ENCODE measurements around the gene NR1H4.

NR1H4 gene

DNA sequence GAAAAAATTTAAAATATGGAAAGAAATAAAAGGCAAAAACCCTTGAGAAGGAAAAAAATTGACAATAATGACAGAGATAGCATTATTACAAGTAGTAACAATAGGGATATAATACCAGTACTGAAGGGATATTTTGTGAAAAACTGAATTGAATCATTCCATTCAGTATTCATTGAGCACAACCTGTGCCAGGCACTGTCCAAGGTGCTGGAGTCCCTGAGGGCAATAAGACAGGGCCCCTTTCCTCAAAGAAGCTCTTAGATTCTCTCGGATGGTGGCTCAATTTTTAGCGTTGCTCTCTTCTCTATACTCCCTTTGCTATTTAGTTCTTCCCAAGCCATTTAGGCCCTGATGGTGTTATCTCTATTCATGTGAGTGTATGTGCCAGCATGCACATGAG is 65.5 kb downstream of the NR1H4 start:
- no peak overlapping the region for H3K27ac ChIP-seq (ENCODE audit: poor library complexity, severe bottlenecking)
- H3K4me3 ChIP-seq (ENCODE audit: severe bottlenecking), result no peak overlapping the region
- TF ChIP-seq, protein P1, sequence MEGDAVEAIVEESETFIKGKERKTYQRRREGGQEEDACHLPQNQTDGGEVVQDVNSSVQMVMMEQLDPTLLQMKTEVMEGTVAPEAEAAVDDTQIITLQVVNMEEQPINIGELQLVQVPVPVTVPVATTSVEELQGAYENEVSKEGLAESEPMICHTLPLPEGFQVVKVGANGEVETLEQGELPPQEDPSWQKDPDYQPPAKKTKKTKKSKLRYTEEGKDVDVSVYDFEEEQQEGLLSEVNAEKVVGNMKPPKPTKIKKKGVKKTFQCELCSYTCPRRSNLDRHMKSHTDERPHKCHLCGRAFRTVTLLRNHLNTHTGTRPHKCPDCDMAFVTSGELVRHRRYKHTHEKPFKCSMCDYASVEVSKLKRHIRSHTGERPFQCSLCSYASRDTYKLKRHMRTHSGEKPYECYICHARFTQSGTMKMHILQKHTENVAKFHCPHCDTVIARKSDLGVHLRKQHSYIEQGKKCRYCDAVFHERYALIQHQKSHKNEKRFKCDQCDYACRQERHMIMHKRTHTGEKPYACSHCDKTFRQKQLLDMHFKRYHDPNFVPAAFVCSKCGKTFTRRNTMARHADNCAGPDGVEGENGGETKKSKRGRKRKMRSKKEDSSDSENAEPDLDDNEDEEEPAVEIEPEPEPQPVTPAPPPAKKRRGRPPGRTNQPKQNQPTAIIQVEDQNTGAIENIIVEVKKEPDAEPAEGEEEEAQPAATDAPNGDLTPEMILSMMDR (IDR thresholded peaks at IDR 0.05; ENCODE audit: poor library complexity, severe bottlenecking), result no peak
- DNase-seq (ENCODE audit: low spot score), result no peak
- H3K36me3 ChIP-seq (ENCODE audit: low read depth), result no peaks in the 10 kb centered on the region
- H3K27me3 ChIP-seq (ENCODE audit: insufficient read depth, poor library complexity, severe bottlenecking), result no peaks in the 10 kb centered on the region
- H3K4me1 ChIP-seq (ENCODE audit: insufficient read depth, poor library complexity, severe bottlenecking), result no peaks in the 10 kb centered on the region
- ATAC-seq (ENCODE audit: low read depth), result peak; percentile 56; the same call in 2 of the 3 replicates
- H3K9me3 ChIP-seq (ENCODE audit: severe bottlenecking), result no peaks in the 10 kb centered on the region

DNA sequence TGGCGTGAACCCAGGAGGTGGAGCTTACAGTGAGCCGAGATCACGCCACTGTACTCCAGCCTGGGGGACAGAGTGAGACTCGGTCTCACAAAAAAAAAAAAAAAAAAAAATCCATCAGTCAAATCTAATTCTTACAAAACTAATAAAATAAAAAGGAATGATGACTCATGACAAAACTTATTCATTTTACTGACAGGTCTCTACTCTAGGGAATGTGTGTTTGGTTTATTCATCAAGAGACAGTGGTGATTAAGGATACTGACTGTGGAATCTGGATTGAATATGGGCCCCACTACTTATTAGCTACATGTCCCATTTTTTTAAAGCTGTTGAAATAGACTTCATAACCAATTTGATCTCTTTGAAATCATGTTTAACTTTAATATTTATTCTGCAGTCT is 70.5 kb downstream of the NR1H4 start:
- TF ChIP-seq, protein P1 (IDR thresholded peaks at IDR 0.05; ENCODE audit: poor library complexity, severe bottlenecking), result no peak
- Histone ChIP-seq H3K27me3 (ENCODE audit: insufficient read depth, poor library complexity, severe bottlenecking) (no peaks in the 10 kb centered on the region), H3K36me3 (ENCODE audit: low read depth) (no peaks in the 10 kb centered on the region), H3K27ac (ENCODE audit: poor library complexity, severe bottlenecking) (no peak overlapping the region), H3K9me3 (ENCODE audit: severe bottlenecking) (no peaks in the 10 kb centered on the region), H3K4me3 (ENCODE audit: severe bottlenecking) (no peak overlapping the region), H3K4me1 (ENCODE audit: insufficient read depth, poor library complexity, severe bottlenecking) (no peaks in the 10 kb centered on the region)
- ATAC-seq (ENCODE audit: low read depth) (no peak), DNase-seq (ENCODE audit: low spot score) (no peak)

DNA sequence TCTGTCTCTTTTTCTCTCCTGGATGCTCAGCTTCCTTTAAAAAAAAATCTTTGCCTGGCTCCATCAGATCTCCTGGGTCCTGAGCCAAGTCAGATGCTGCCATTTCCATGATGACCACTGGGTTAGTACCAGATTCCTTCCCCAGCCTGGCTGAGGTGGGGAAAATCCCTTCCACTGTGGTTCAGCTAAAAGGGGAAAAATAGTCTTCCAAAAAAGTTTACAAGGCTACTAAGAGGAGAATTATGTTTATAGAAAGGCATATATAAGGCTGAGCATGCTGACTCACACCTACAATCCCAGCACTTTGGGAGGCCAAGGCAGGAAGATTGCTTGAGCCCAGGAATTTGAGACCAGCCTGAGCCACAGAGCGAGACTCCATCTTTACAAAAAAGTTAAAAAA is 71.4 kb downstream of the NR1H4 start:
- Histone ChIP-seq H3K4me1 (ENCODE audit: insufficient read depth, poor library complexity, severe bottlenecking) (no peaks in the 10 kb centered on the region), H3K9me3 (ENCODE audit: severe bottlenecking) (no peaks in the 10 kb centered on the region), H3K36me3 (ENCODE audit: low read depth) (no peaks in the 10 kb centered on the region), H3K27me3 (ENCODE audit: insufficient read depth, poor library complexity, severe bottlenecking) (no peaks in the 10 kb centered on the region), H3K4me3 (ENCODE audit: severe bottlenecking) (no peak overlapping the region), H3K27ac (ENCODE audit: poor library complexity, severe bottlenecking) (no peak overlapping the region)
- DNase-seq (ENCODE audit: low spot score) (no peak), ATAC-seq (ENCODE audit: low read depth) (no peak)
- TF ChIP-seq, protein P1 (IDR thresholded peaks at IDR 0.05; ENCODE audit: poor library complexity, severe bottlenecking), result no peak

GRCh38 chr12:100553936-100554335 is 80.3 kb downstream of the NR1H4 start:
- Histone ChIP-seq H3K27ac (ENCODE audit: poor library complexity, severe bottlenecking) (no peak overlapping the region), H3K36me3 (ENCODE audit: low read depth) (no peaks in the 10 kb centered on the region), H3K4me1 (ENCODE audit: insufficient read depth, poor library complexity, severe bottlenecking) (no peaks in the 10 kb centered on the region), H3K4me3 (ENCODE audit: severe bottlenecking) (no peak overlapping the region), H3K9me3 (ENCODE audit: severe bottlenecking) (no peaks in the 10 kb centered on the region), H3K27me3 (ENCODE audit: insufficient read depth, poor library complexity, severe bottlenecking) (no peaks in the 10 kb centered on the region)
- ATAC-seq (ENCODE audit: low read depth) (peak; percentile 14; the same call in 1 of the 3 replicates), DNase-seq (ENCODE audit: low spot score) (no peak)
- TF ChIP-seq, protein P1 (IDR thresholded peaks at IDR 0.05; ENCODE audit: poor library complexity, severe bottlenecking), result no peak

- no peak overlapping the region for H3K4me3 ChIP-seq (ENCODE audit: severe bottlenecking)
- no peaks in the 10 kb centered on the region for H3K4me1 ChIP-seq (ENCODE audit: insufficient read depth, poor library complexity, severe bottlenecking)
- H3K36me3 ChIP-seq (ENCODE audit: low read depth), result no peaks in the 10 kb centered on the region
- no peak overlapping the region for H3K27ac ChIP-seq (ENCODE audit: poor library complexity, severe bottlenecking)
- TF ChIP-seq, protein P1 (IDR thresholded peaks at IDR 0.05; ENCODE audit: poor library complexity, severe bottlenecking), result peak; percentile 98
- ATAC-seq (ENCODE audit: low read depth), result peak; percentile 77
- H3K9me3 ChIP-seq (ENCODE audit: severe bottlenecking), result no peaks in the 10 kb centered on the region
- DNase-seq (ENCODE audit: low spot score), result no peak
- no peaks in the 10 kb centered on the region for H3K27me3 ChIP-seq (ENCODE audit: insufficient read depth, poor library complexity, severe bottlenecking)
These were observed 81.0 kb downstream of the NR1H4 start for GRCh38 chr12:100554608-100555077.

Data from RWPE2 (cell line).